Central memory CD4-positive, alpha-beta T cell (primary cell): Measurements from ENCODE around the gene MORC1.
A peak's percentile ranks its signal among the peaks of the same experiment; 100 is the strongest.

Experiments
- DNase-seq: peaks from one replicate; pipeline ENCODE4 v3.0.0; 2022

MORC1 gene

GRCh38 chr3:109025896-109026295 is 92.0 kb downstream of the MORC1 start:
- DNase-seq: no peak

GRCh38 chr3:109023656-109024254 is 94.2 kb downstream of the MORC1 start:
- DNase-seq: peak; percentile 17

- no peak for DNase-seq
These were observed 94.8 kb downstream of the MORC1 start for GRCh38 chr3:109023167-109023566.

GRCh38 chr3:109021556-109021955 is 96.4 kb downstream of the MORC1 start:
- no peak for DNase-seq

GRCh38 chr3:109018828-109019227 is 99.1 kb downstream of the MORC1 start:
- no peak for DNase-seq

- DNase-seq: no peak
These were observed 112.5 kb downstream of the MORC1 start for GRCh38 chr3:109005443-109005842.

- DNase-seq: no peak
These were observed 119.5 kb downstream of the MORC1 start for GRCh38 chr3:108998436-108998835.

- no peak for DNase-seq
These were observed 132.1 kb downstream of the MORC1 start for GRCh38 chr3:108985844-108986243.

- DNase-seq: no peak
These were observed 134.9 kb downstream of the MORC1 start for GRCh38 chr3:108983051-108983450.

GRCh38 chr3:108976058-108976457 is 141.9 kb downstream of the MORC1 start:
- no peak for DNase-seq

GRCh38 chr3:108973019-108973418 is 144.9 kb downstream of the MORC1 start:
- no peak for DNase-seq

GRCh38 chr3:108972482-108972881 is 145.5 kb downstream of the MORC1 start:
- DNase-seq: no peak

GRCh38 chr3:108970561-108970960 is 147.4 kb downstream of the MORC1 start:
- DNase-seq: no peak

- no peak for DNase-seq
These were observed 151.2 kb downstream of the MORC1 start for GRCh38 chr3:108966773-108967172.

- DNase-seq: no peak
These were observed 158.9 kb downstream of the MORC1 start for GRCh38 chr3:108959017-108959416.

GRCh38 chr3:108953700-108954099 is 164.2 kb downstream of the MORC1 start, which contains the start of gene GUCA1C:
Gene GUCA1C (minus strand): TSS chr3:108953879. CDS start chr3:108953762, 117 bp downstream.
- DNase-seq: no peak

- DNase-seq: no peak
These were observed 164.7 kb downstream of the MORC1 start for GRCh38 chr3:108953210-108953609.

- DNase-seq: no peak
These were observed 166.0 kb downstream of the MORC1 start for GRCh38 chr3:108951820-108952501.

GRCh38 chr3:108947855-108948254 is 170.1 kb downstream of the MORC1 start:
- DNase-seq: no peak

GRCh38 chr3:108946292-108947285 is 171.3 kb downstream of the MORC1 start:
- DNase-seq: no peak

GRCh38 chr3:108940568-108941263 is 177.2 kb downstream of the MORC1 start:
- DNase-seq: no peak

GRCh38 chr3:108940166-108940565 is 177.8 kb downstream of the MORC1 start:
- DNase-seq: no peak
